Stimulated activated CD8-positive, alpha-beta memory T cell treated with anti-CD3 and anti-CD28 coated beads, Interleukin-2, amount 100 ng/mL, for 48 hours (primary cell): ENCODE data around the gene LARP1.

Source experiments
- DNase-seq, 2 donors: peaks; one replicate each; pipeline ENCODE4 v3.0.0-alpha.2; 2020; ENCODE audit warnings: low read depth in 2 of 2

Gene LARP1

GRCh38 chr5:154858297-154858971, 103.3 kb downstream of the LARP1 start, which contains the start of gene CNOT8:
CNOT8 (plus strand) TSS chr5:154858627; CDS start chr5:154863279, 4,652 bp downstream.
- DNase-seq, result peak; percentile 98

GRCh38 chr5:154858972-154859871, 104.0 kb downstream of the LARP1 start:
- no peak for DNase-seq

GRCh38 chr5:154860123-154860522, 104.9 kb downstream of the LARP1 start:
- no peak for DNase-seq

- no peak for DNase-seq
These were observed 105.6 kb downstream of the LARP1 start for GRCh38 chr5:154860765-154861164.

GRCh38 chr5:154861946-154862345, 106.8 kb downstream of the LARP1 start:
- DNase-seq, result no peak

- no peak for DNase-seq
These were observed 107.6 kb downstream of the LARP1 start for GRCh38 chr5:154862766-154863165.

GRCh38 chr5:154863291-154864080, 108.3 kb downstream of the LARP1 start:
- DNase-seq, result no peak

- no peak for DNase-seq
These were observed 110.4 kb downstream of the LARP1 start for GRCh38 chr5:154865466-154866184.

GRCh38 chr5:154866841-154867240, 111.7 kb downstream of the LARP1 start:
- no peak for DNase-seq
